Gastroesophageal sphincter (tissue), 4 donors: Measurements from ENCODE around the gene ZNF212. TPM values are rescaled to one million over a fixed set of nuclear protein-coding genes. Genes with fewer than 3 reads are reported as not detected.

ENCODE experiments used
- ATAC-seq: fragments of 150-250 bp; one replicate; pipeline ENCODE4 v1.9.1; 2016; ENCODE audit warnings: mild to moderate bottlenecking, moderate library complexity
- H3K27ac ChIP-seq, 4 donors: fragments of 200-600 bp; sonication (generic) in 3 of 4; 1 replicate in 3 of 4; 2 replicates in 1 of 4; pipeline ENCODE4 v1.5.1; 2016 to 2019
- H3K27me3 ChIP-seq: fragments of 200-600 bp; sonication (generic); one replicate; pipeline ENCODE4 v1.5.1; 2019
- H3K36me3 ChIP-seq, 2 donors: fragments of 200-600 bp; sonication (generic); one replicate each; pipeline ENCODE4 v1.5.1; 2019; ENCODE audit warnings: control low read depth in 1 of 2
- H3K4me1 ChIP-seq, 3 donors: fragments of 200-600 bp; sonication (generic); 1 replicate in 2 of 3; 2 replicates in 1 of 3; pipeline ENCODE4 v1.5.1; 2016 to 2019; ENCODE audit warnings: control low read depth in 2 of 3
- H3K4me3 ChIP-seq, 2 donors: fragments of 200-600 bp; sonication (generic); one replicate each; pipeline ENCODE4 v1.5.1; 2019; ENCODE audit warnings: mild to moderate bottlenecking in 1 of 2, moderate library complexity in 1 of 2
- H3K9me3 ChIP-seq, 3 donors: fragments of 200-600 bp; sonication (generic); one replicate each; pipeline ENCODE4 v1.5.1; 2017 to 2019; ENCODE audit warnings: control low read depth in 2 of 3
- EP300 ChIP-seq: sonication (generic); formaldehyde crosslinking; IDR thresholded peaks from one replicate; pipeline ENCODE4 v1.6.1; 2017; ENCODE audit warnings: antibody characterized with exemption, mild to moderate bottlenecking
- POLR2A ChIP-seq, 2 donors: fragments of 450-650 bp; IDR thresholded peaks; one replicate each; pipeline ENCODE4 v1.6.1; 2017; ENCODE audit warnings: antibody characterized with exemption in 2 of 2, mild to moderate bottlenecking in 2 of 2, moderate library complexity in 1 of 2
- POLR2AphosphoS5 ChIP-seq: sonication (generic); formaldehyde crosslinking; IDR thresholded peaks from one replicate; pipeline ENCODE4 v1.6.1; 2017; ENCODE audit warnings: antibody characterized with exemption
- WGBS, 2 donors: methylation state at CpG; one replicate each; pipeline ENCODE4 v1.1.5; 2018; ENCODE audit warnings: low coverage in 1 of 2; 5-methylcytosine and 5-hydroxymethylcytosine counted together
- total RNA-seq, 4 donors: library from RNA; depleted of rRNA; stranded (reverse); fragments of >200 nt; gene quantifications; one replicate each; pipeline ENCODE4 v1.1.0, GENCODE V29; 2016
- TF ChIP-seq, protein P1 (sequence below), 4 experiments: fragments of 200-600 bp in 2 of 4; fragments of 450-650 bp in 2 of 4; sonication (generic) in 1 of 4; IDR thresholded peaks; one replicate each; pipeline ENCODE4 v1.5.1; 2017 to 2019; ENCODE audit warnings: antibody characterized with exemption in 4 of 4, mild to moderate bottlenecking in 2 of 4, moderate library complexity in 2 of 4

The ZNF212 gene
- total RNA-seq, 4 donors from 2014 or later = 4.3 to 11.1 (median 9.4) TPM

- Histone ChIP-seq H3K27me3 (no peaks in the 10 kb centered on the region), H3K4me1 (no peaks in the 10 kb centered on the region), H3K4me3 (no peak overlapping the region), H3K36me3 (peaks cover 0 to 67% of the 10 kb centered on the region in 2 donors), H3K9me3 (no peaks in the 10 kb centered on the region), H3K27ac (no peak overlapping the region)
- no peak for TF ChIP-seq EP300
- 80% methylated on average over 1 of the region's 2 CpGs; no CpG with 5 or more reads in 1 of the 2 donors for WGBS, 2 donors
- ATAC-seq = no peak
These were observed 12.9 kb downstream of the ZNF212 start for GRCh38 chr7:149252378-149252777.

DNA sequence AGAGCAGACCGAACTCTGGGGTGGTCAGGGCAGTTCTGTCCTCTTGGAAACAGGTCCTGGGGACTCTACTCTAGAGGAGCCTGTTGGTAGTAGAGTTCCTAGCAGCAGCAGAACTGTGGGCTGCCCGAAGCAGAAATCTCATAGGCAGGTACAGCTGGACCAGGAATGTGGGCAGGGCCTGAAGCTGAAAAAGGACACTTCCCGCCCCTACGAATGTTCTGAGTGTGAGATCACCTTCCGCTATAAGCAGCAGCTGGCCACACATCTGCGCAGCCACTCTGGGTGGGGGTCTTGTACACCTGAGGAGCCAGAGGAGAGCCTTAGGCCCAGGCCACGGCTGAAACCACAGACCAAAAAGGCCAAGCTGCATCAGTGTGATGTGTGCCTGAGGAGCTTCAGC lies 14.2 kb downstream of the ZNF212 start:
- Histone ChIP-seq H3K36me3 (peaks cover 0 to 67% of the 10 kb centered on the region in 2 donors), H3K4me1 (no peaks in the 10 kb centered on the region), H3K4me3 (no peak overlapping the region), H3K9me3 (no peaks in the 10 kb centered on the region), H3K27me3 (no peaks in the 10 kb centered on the region), H3K27ac (no peak overlapping the region)
- TF ChIP-seq POLR2AphosphoS5 = no peak
- no peak for TF ChIP-seq EP300
- no peak for TF ChIP-seq POLR2A (IDR thresholded peaks at IDR 0.05)
- TF ChIP-seq, protein P1, sequence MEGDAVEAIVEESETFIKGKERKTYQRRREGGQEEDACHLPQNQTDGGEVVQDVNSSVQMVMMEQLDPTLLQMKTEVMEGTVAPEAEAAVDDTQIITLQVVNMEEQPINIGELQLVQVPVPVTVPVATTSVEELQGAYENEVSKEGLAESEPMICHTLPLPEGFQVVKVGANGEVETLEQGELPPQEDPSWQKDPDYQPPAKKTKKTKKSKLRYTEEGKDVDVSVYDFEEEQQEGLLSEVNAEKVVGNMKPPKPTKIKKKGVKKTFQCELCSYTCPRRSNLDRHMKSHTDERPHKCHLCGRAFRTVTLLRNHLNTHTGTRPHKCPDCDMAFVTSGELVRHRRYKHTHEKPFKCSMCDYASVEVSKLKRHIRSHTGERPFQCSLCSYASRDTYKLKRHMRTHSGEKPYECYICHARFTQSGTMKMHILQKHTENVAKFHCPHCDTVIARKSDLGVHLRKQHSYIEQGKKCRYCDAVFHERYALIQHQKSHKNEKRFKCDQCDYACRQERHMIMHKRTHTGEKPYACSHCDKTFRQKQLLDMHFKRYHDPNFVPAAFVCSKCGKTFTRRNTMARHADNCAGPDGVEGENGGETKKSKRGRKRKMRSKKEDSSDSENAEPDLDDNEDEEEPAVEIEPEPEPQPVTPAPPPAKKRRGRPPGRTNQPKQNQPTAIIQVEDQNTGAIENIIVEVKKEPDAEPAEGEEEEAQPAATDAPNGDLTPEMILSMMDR (IDR thresholded peaks at IDR 0.05) = no peak
- 100% methylated on average over 1 of the region's 7 CpGs; no CpG with 5 or more reads in 1 of the 2 donors for WGBS, 2 donors
- ATAC-seq = no peak

DNA sequence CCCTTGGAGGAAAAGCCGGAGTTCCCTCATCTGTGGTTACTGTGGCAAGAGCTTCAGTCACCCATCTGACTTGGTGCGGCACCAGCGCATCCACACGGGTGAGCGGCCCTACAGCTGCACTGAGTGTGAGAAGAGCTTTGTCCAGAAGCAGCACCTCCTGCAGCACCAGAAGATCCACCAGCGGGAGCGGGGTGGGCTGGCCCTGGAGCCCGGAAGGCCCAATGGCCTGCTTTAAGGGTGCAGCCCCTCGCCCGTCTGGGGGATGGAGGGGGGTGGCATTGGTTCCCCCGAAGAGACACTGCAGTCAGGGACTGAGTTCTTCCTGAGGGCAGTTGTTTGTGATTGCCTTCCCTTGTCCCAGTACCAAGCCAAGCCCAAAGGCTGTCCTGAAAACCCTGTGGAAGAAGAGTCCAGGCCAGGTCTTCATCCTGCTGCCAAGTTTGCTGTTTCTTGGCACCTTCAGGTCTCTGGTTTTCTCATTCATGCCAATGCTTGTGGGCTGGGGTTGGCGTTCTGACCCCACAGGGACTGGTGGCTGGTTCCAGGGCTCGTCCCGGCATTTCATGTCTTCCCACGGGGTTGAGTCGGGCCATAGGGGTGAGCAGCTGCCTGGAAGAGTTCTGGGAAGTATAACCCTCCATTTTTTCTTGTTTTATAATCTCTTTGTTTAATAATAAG lies 14.9 kb downstream of the ZNF212 start:
- Histone ChIP-seq H3K27me3 (no peaks in the 10 kb centered on the region), H3K9me3 (no peaks in the 10 kb centered on the region), H3K4me1 (no peaks in the 10 kb centered on the region), H3K27ac (no peak overlapping the region), H3K4me3 (no peak overlapping the region), H3K36me3 (peaks cover 0 to 67% of the 10 kb centered on the region in 2 donors)
- 91% methylated on average over 5 of the region's 16 CpGs; no CpG with 5 or more reads in 1 of the 2 donors for WGBS, 2 donors
- ATAC-seq = no peak
- TF ChIP-seq POLR2A (IDR thresholded peaks at IDR 0.05) (no peak), POLR2AphosphoS5 (no peak), EP300 (no peak)
- TF ChIP-seq, protein P1 (IDR thresholded peaks at IDR 0.05) = no peak

DNA sequence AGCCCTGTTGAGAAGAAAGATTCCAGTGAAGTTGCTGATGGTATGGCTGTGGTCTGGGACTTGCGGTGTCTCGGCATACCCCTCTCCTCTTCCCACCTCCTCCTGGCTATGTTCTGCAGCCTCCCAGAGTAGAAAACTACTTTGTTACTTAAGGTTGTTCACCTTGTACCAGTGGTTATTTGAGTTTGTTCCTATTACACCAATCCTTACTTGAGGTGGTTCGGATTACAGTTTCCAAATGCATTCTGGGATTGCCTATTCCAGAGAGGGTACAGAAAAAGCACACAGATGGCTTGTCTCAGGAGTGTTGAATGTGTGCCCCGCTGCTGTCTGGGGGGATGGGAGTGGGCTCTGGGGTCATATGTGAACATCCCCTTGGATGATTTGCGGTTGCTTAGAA lies 15.7 kb downstream of the ZNF212 start:
- TF ChIP-seq POLR2AphosphoS5 = no peak
- TF ChIP-seq, protein P1 (IDR thresholded peaks at IDR 0.05) = no peak
- TF ChIP-seq EP300 = no peak
- peaks cover 0 to 63% of the 10 kb centered on the region in 2 donors for H3K36me3 ChIP-seq
- 69 to 81% methylated on average over 3 to 5 of the region's 5 CpGs for WGBS, 2 donors
- no peak overlapping the region for H3K4me3 ChIP-seq
- H3K4me1 ChIP-seq = no peaks in the 10 kb centered on the region
- ATAC-seq = no peak
- H3K27ac ChIP-seq = no peak overlapping the region
- no peaks in the 10 kb centered on the region for H3K27me3 ChIP-seq
- no peaks in the 10 kb centered on the region for H3K9me3 ChIP-seq

GRCh38 chr7:149256568-149256967 lies 17.1 kb downstream of the ZNF212 start:
- peaks cover 0 to 9% (median 0%) of the 10 kb centered on the region in 3 donors for H3K4me1 ChIP-seq
- ATAC-seq = no peak
- H3K27me3 ChIP-seq = no peaks in the 10 kb centered on the region
- no peak overlapping the region for H3K4me3 ChIP-seq
- TF ChIP-seq EP300 (no peak), POLR2AphosphoS5 (no peak), POLR2A (IDR thresholded peaks at IDR 0.05) (no peak)
- TF ChIP-seq, protein P1 (IDR thresholded peaks at IDR 0.05) = no peak
- H3K9me3 ChIP-seq = no peaks in the 10 kb centered on the region
- no peak overlapping the region for H3K27ac ChIP-seq
- 86 to 100% methylated on average over 1 to 4 of the region's 4 CpGs for WGBS, 2 donors
- H3K36me3 ChIP-seq = peaks cover 0 to 49% of the 10 kb centered on the region in 2 donors
